ENCODE data around the gene OVOL1.

The OVOL1 gene

DNA sequence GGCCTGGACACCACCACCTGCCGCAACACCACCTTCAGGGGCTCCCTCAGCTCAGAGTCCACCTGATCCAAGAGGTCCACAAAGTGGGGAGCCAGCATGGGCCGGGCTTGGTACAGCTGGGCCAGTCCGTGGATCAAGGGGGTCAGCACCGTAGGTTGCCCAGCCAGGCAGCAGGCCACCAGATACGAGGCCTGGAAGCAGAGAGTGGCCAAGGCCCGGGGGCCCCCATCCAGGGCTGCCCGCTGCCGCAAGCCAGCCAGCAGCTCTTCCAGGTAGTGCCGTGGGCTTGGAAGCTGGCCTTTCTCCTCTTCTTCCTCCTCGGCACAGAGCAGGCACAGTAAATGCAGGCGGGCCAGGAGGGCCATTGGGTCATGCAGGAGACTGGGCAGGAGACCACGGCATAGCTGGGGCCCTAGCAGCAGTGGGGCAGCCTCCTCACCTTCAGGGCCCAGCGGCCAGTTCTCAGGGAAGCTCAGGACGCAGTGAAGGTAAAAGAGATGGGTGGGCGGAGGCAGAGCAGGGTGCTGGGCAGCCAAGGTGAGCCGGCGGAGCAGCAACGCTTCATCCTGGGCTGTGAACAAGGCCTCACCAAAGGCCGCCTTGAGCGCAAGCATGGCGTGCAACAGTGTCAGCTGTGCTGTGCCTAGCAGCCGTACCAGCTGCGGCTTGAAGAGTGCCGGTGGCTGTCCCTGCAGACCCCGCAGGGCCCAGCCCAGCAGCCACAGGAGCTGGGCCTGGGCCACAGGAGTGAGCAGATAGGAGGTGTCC, 7.8 kb upstream of the OVOL1 start:
- H3K27ac ChIP-seq (ENCODE audit: low read length): no peak overlapping the region
- H3K36me3 ChIP-seq (ENCODE audit: control insufficient read depth in 1 of 2, insufficient read depth in 2 of 2, low read length in 2 of 2): peaks cover 4 to 23% of the 10 kb centered on the region in 2 donors
- H3K4me1 ChIP-seq (ENCODE audit: control insufficient read depth in 1 of 2, insufficient read depth in 2 of 2, low read length in 2 of 2): peaks cover 0 to 19% of the 10 kb centered on the region in 2 donors
- H3K27me3 ChIP-seq (ENCODE audit: low read depth, low read length): no peaks in the 10 kb centered on the region
- H3K4me3 ChIP-seq (ENCODE audit: low read depth in 1 of 2, low read length in 2 of 2): peak overlapping the region; percentile 60 to 91
- H3K9me3 ChIP-seq (ENCODE audit: control insufficient read depth in 1 of 2, low read length in 2 of 2): no peaks in the 10 kb centered on the region

DNA sequence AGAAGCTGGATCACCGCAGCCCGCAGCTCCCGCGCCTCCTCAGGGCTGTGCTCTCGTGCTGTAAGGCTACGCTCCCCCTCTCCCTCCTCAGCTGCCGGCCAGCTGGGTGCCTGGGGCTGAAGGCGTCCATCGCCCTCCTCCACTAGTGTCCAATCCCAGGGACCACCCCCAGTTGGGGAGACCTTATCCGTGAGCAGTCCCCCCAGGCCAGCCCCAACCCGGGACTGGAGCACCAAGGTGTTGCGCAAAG, 7.3 kb upstream of the OVOL1 start:
- H3K4me1 ChIP-seq (ENCODE audit: control insufficient read depth in 1 of 2, insufficient read depth in 2 of 2, low read length in 2 of 2): peaks cover 0 to 19% of the 10 kb centered on the region in 2 donors
- H3K9me3 ChIP-seq (ENCODE audit: control insufficient read depth in 1 of 2, low read length in 2 of 2): no peaks in the 10 kb centered on the region
- peaks cover 4 to 23% of the 10 kb centered on the region in 2 donors for H3K36me3 ChIP-seq (ENCODE audit: control insufficient read depth in 1 of 2, insufficient read depth in 2 of 2, low read length in 2 of 2)
- H3K27ac ChIP-seq (ENCODE audit: low read length): no peak overlapping the region
- no peaks in the 10 kb centered on the region for H3K27me3 ChIP-seq (ENCODE audit: low read depth, low read length)
- peak overlapping the region; percentile 60 to 91 for H3K4me3 ChIP-seq (ENCODE audit: low read depth in 1 of 2, low read length in 2 of 2)

GRCh38 chr11:65779919-65780769, 6.7 kb upstream of the OVOL1 start:
- Histone ChIP-seq H3K36me3 (ENCODE audit: control insufficient read depth in 1 of 2, insufficient read depth in 2 of 2, low read length in 2 of 2) (peaks cover 4 to 23% of the 10 kb centered on the region in 2 donors), H3K27me3 (ENCODE audit: low read depth, low read length) (peaks cover under 1% of the 10 kb centered on the region), H3K9me3 (ENCODE audit: control insufficient read depth in 1 of 2, low read length in 2 of 2) (no peaks in the 10 kb centered on the region), H3K4me3 (ENCODE audit: low read depth in 1 of 2, low read length in 2 of 2) (peak overlapping the region; percentile 60 to 91), H3K27ac (ENCODE audit: low read length) (peak overlapping the region; percentile 23), H3K4me1 (ENCODE audit: control insufficient read depth in 1 of 2, insufficient read depth in 2 of 2, low read length in 2 of 2) (peaks cover 0 to 19% of the 10 kb centered on the region in 2 donors)

GRCh38 chr11:65780770-65781151, 6.1 kb upstream of the OVOL1 start, which contains the start of gene AP5B1:
Gene AP5B1, minus strand, starts transcription at chr11:65780976. Its CDS starts 385 bp downstream, at chr11:65780591.
- Histone ChIP-seq H3K27me3 (ENCODE audit: low read depth, low read length) (peaks cover 6% of the 10 kb centered on the region), H3K36me3 (ENCODE audit: control insufficient read depth in 1 of 2, insufficient read depth in 2 of 2, low read length in 2 of 2) (peaks cover 4 to 23% of the 10 kb centered on the region in 2 donors), H3K4me3 (ENCODE audit: low read depth in 1 of 2, low read length in 2 of 2) (peak within 1 kb of the TSS; percentile 60 to 91), H3K9me3 (ENCODE audit: control insufficient read depth in 1 of 2, low read length in 2 of 2) (no peaks in the 10 kb centered on the region), H3K27ac (ENCODE audit: low read length) (peak within 1 kb of the TSS; percentile 23), H3K4me1 (ENCODE audit: control insufficient read depth in 1 of 2, insufficient read depth in 2 of 2, low read length in 2 of 2) (peaks cover 0 to 19% of the 10 kb centered on the region in 2 donors)

- Histone ChIP-seq H3K9me3 (ENCODE audit: control insufficient read depth in 1 of 2, low read length in 2 of 2) (no peaks in the 10 kb centered on the region), H3K4me3 (ENCODE audit: low read depth in 1 of 2, low read length in 2 of 2) (peak overlapping the region in 1 of 2 donors; percentile 55), H3K36me3 (ENCODE audit: control insufficient read depth in 1 of 2, insufficient read depth in 2 of 2, low read length in 2 of 2) (peaks cover 4 to 23% of the 10 kb centered on the region in 2 donors), H3K4me1 (ENCODE audit: control insufficient read depth in 1 of 2, insufficient read depth in 2 of 2, low read length in 2 of 2) (peaks cover 0 to 23% of the 10 kb centered on the region in 2 donors), H3K27ac (ENCODE audit: low read length) (no peak overlapping the region), H3K27me3 (ENCODE audit: low read depth, low read length) (peaks cover 12% of the 10 kb centered on the region)
These were observed 5.5 kb upstream of the OVOL1 start for GRCh38 chr11:65781152-65781961.

DNA sequence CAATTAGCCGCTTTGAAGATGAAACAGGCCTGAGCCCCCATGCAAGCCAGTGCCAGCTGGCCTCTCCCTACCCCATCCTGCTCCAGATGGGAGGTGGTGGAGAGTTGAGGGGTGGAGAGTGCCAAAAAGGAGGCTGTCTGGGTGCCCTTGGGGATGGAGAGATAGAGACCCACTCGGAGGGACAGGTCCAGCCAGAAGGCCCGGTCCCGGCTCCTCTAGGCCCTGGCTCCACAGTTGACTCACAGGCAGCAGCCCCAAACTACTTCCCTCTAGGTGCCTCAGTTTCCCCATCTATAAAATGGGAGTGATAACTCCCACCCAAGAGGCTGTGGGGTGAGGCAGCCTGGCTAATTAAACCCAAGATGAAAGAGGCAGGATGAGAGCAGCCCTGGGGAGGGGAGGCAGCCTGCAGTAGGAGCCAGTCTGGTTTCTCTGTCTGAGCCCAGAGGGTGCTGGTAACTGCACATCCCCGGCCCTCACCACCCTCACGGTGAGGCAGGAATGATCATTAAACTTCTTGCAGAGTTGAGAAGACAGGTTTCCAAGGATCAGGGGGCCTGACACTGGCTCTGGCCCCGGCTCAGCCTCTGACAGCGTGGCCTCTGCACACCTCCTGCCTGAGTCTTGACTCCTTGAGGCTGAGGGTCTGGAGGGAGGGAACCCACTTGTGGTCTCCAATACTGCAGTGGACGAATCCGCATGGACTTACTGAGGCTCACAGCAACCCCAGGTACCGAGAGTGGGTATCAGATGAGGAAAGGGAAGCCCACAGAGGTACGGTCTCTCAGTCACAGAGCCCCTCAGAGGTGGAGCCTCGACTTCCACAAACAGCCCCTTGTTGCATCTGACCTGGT, 4.7 kb upstream of the OVOL1 start:
- peaks cover 2 to 18% of the 10 kb centered on the region in 2 donors for H3K36me3 ChIP-seq (ENCODE audit: control insufficient read depth in 1 of 2, insufficient read depth in 2 of 2, low read length in 2 of 2)
- no peaks in the 10 kb centered on the region for H3K9me3 ChIP-seq (ENCODE audit: control insufficient read depth in 1 of 2, low read length in 2 of 2)
- peaks cover 0 to 29% of the 10 kb centered on the region in 2 donors for H3K4me1 ChIP-seq (ENCODE audit: control insufficient read depth in 1 of 2, insufficient read depth in 2 of 2, low read length in 2 of 2)
- H3K4me3 ChIP-seq (ENCODE audit: low read depth in 1 of 2, low read length in 2 of 2): no peak overlapping the region
- peaks cover 12% of the 10 kb centered on the region for H3K27me3 ChIP-seq (ENCODE audit: low read depth, low read length)
- no peak overlapping the region for H3K27ac ChIP-seq (ENCODE audit: low read length)

DNA sequence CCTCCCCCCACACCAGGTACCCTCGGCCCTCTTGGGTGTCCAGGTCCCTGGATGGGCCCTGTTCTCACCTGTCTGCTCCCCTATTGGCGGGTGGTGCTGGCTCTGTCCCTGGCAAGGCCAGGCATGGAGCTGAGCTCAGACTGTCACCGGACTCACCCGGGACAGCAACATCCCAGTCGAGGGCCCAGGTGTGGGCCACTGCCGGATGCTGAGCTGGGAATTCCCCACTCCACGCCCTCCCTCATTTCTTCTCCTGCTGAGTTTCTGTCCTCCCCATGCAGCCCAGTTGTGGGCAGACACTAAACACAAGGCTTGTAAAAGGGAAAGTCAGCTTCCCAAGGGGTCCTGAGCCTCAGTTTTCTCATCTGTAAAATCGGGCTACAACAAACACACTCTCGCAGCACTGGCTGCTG, 4.0 kb upstream of the OVOL1 start:
- Histone ChIP-seq H3K27ac (ENCODE audit: low read length) (no peak overlapping the region), H3K4me3 (ENCODE audit: low read depth in 1 of 2, low read length in 2 of 2) (no peak overlapping the region), H3K4me1 (ENCODE audit: control insufficient read depth in 1 of 2, insufficient read depth in 2 of 2, low read length in 2 of 2) (peaks cover 0 to 33% of the 10 kb centered on the region in 2 donors), H3K9me3 (ENCODE audit: control insufficient read depth in 1 of 2, low read length in 2 of 2) (no peaks in the 10 kb centered on the region), H3K27me3 (ENCODE audit: low read depth, low read length) (peaks cover 15% of the 10 kb centered on the region), H3K36me3 (ENCODE audit: control insufficient read depth in 1 of 2, insufficient read depth in 2 of 2, low read length in 2 of 2) (peaks cover 0 to 12% of the 10 kb centered on the region in 2 donors)

DNA sequence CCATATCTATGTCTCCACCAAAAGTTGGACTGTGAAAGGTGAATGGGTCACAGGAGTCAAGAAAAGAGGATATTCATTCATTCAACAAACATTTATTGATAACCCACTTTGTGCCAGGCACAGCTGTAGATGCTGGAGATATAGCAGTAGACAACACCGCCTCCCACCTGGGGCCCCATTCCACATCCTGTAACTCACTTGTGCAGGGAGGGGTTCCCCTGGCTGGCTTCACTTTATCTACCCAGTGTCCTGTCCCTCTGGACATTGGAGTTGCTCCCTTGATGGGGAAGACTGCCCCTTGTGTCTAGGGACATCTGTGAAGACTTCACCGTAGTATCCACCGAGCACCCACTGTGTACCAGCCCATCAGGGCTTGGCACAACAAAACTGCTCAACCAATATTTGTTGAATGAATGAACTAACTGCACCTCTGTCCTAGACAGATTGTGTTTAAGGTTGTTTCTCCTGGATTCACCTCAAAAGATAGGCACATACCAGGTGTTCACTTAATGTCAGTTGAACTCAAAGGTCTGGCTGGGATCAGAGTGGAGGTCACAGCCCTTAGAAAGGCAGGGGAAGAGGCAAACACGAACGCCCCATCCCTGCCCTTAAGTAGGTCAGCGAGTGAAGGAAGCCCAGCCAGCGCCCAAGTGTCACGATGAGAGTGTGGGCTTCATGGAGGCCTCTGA, 1.4 kb upstream of the OVOL1 start:
- Histone ChIP-seq H3K36me3 (ENCODE audit: control insufficient read depth in 1 of 2, insufficient read depth in 2 of 2, low read length in 2 of 2) (no peaks in the 10 kb centered on the region), H3K9me3 (ENCODE audit: control insufficient read depth in 1 of 2, low read length in 2 of 2) (no peaks in the 10 kb centered on the region), H3K4me1 (ENCODE audit: control insufficient read depth in 1 of 2, insufficient read depth in 2 of 2, low read length in 2 of 2) (peaks cover 0 to 22% of the 10 kb centered on the region in 2 donors), H3K27me3 (ENCODE audit: low read depth, low read length) (peaks cover 28% of the 10 kb centered on the region), H3K27ac (ENCODE audit: low read length) (no peak overlapping the region), H3K4me3 (ENCODE audit: low read depth in 1 of 2, low read length in 2 of 2) (no peak overlapping the region)

DNA sequence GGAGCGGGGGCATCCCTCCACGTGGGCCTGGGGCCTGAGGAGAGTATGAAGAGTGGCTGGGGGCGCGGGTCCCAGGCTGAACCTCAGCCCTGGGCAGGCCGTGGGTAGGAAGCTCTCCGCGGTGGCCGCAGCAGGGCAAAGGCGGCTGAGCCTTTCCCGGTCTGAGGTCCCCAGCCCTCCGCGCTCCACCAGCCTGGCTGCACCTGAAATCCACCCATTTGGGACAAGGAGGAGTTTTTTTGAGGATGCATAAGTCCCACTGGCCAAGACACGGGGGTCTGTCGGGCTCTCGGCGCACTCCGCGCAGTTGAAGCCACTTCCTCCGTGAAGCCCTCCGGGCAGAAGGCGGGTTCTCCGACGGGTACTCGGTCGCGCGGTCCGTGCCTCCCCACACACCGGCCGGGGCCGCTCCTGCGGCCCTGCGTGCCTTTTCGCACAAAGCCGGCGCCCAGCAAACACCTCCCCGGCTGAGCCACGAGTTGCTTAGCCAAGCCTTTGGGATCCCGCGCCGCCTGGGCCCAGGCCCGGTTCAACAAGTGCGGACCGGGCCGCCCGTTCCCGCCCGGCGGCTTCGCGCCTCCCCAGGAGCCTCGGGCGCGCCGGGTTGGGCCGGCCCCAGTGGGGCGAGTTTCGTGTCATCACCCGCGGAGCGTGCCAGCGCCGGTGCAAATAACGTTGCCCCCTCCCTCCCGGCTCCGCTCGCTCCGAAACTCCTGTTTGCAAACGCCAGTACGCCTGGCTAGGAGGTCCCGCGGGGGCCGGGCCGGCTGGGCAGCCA, 666 bp upstream of the OVOL1 start:
- Histone ChIP-seq H3K4me3 (ENCODE audit: low read depth in 1 of 2, low read length in 2 of 2) (peak overlapping the region in 1 of 2 donors; percentile 41), H3K36me3 (ENCODE audit: control insufficient read depth in 1 of 2, insufficient read depth in 2 of 2, low read length in 2 of 2) (no peaks in the 10 kb centered on the region), H3K27me3 (ENCODE audit: low read depth, low read length) (peaks cover 28% of the 10 kb centered on the region), H3K9me3 (ENCODE audit: control insufficient read depth in 1 of 2, low read length in 2 of 2) (no peaks in the 10 kb centered on the region), H3K4me1 (ENCODE audit: control insufficient read depth in 1 of 2, insufficient read depth in 2 of 2, low read length in 2 of 2) (peaks cover 0 to 22% of the 10 kb centered on the region in 2 donors), H3K27ac (ENCODE audit: low read length) (no peak overlapping the region)
